HG02938 (cell line): Measurements from ENCODE around the gene SMIM34.
"Not testable (repeated sequence)": the region's sequence is repeated elsewhere in the genome, so short reads cannot be mapped to it uniquely, and the experiment has no call there.

ENCODE experiments used
- ATAC-seq: cut with Tn5 transposase; IDR thresholded peaks from one replicate; pipeline ENCODE4 v1.9.1; 2021; ENCODE audit warnings: mild to moderate bottlenecking, moderate library complexity; ENCODE audit not compliant: unreplicated experiment

The SMIM34 gene

GRCh38 chr21:34374462-34374861 lies 49.3 kb downstream of the SMIM34 start:
- not testable (repeated sequence) for ATAC-seq

DNA sequence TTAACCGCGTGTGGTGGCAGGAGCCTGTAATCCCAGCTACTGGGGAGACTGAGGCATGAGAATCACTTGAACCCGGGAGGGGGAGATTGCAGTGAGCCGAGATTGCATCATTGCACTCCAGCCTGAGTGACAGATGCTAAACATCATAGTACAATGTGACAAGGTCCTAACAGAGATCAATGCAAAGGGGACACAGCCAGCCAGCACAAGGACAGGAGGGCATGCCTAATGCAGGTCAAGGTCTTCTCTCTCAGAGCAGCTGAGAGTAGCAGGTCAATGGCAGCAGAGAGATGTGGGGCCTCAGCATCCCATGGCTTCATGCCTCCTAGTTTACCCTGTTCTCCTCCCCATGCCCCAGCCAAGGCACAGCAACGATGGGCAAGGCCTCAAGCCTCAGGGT lies 51.4 kb downstream of the SMIM34 start:
- no peak for ATAC-seq

DNA sequence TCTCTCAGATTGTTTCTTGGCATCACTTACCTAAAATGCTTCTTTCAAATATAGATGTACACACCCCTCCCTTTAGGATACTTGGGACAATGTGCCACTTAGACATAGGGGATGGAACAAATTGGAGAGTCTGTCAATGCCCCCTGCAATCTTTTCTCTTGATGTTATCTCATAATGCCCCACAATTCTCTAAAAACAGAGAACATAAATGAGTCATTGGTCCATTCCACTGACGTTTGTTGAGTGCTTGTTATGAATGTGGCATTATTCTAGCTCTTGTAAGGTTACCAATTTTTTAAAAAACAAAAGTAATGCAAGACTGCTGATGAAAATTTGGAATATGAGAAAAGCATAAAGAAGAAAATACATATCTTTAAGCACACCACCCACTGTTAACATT lies 54.0 kb downstream of the SMIM34 start:
- ATAC-seq: no peak
